GM19193 (cell line): ENCODE results near the gene USH1C.

Experiments
- POLR2A ChIP-seq: IDR thresholded peaks from 4 replicates; pipeline ENCODE4 v1.6.1; 2011; ENCODE audit not compliant: insufficient read depth, insufficient read length; ENCODE audit errors: extremely low read depth

Gene USH1C

GRCh38 chr11:17559341-17560087, 15.3 kb upstream of the USH1C start:
- TF ChIP-seq POLR2A: no peak

GRCh38 chr11:17558916-17559315, 14.7 kb upstream of the USH1C start:
- TF ChIP-seq POLR2A: no peak

GRCh38 chr11:17558025-17558780, 14.0 kb upstream of the USH1C start:
- no peak for TF ChIP-seq POLR2A

- TF ChIP-seq POLR2A: no peak
Measured at GRCh38 chr11:17556999-17557398, 12.8 kb upstream of the USH1C start.

GRCh38 chr11:17554487-17554886, 10.3 kb upstream of the USH1C start:
- no peak for TF ChIP-seq POLR2A

- no peak for TF ChIP-seq POLR2A
Measured at GRCh38 chr11:17553249-17553546, 9.0 kb upstream of the USH1C start.

GRCh38 chr11:17552392-17553248, 8.4 kb upstream of the USH1C start:
- TF ChIP-seq POLR2A: no peak

- TF ChIP-seq POLR2A: no peak
Measured at GRCh38 chr11:17552041-17552355, 7.8 kb upstream of the USH1C start.

- no peak for TF ChIP-seq POLR2A
Measured at GRCh38 chr11:17551347-17552040, 7.3 kb upstream of the USH1C start.

- no peak for TF ChIP-seq POLR2A
Measured at GRCh38 chr11:17550450-17551346, 6.5 kb upstream of the USH1C start.

GRCh38 chr11:17548444-17548843, 4.2 kb upstream of the USH1C start:
- TF ChIP-seq POLR2A: no peak

GRCh38 chr11:17547932-17548331, 3.7 kb upstream of the USH1C start:
- TF ChIP-seq POLR2A: no peak

- no peak for TF ChIP-seq POLR2A
Measured at GRCh38 chr11:17547051-17547577, 2.9 kb upstream of the USH1C start, which contains the start of gene OTOG. Gene OTOG (plus strand): TSS chr11:17547259. CDS start chr11:17547373, 114 bp downstream.

GRCh38 chr11:17546240-17546639, 2.0 kb upstream of the USH1C start:
- no peak for TF ChIP-seq POLR2A
